Heart left ventricle (tissue), 16 donors: Measurements from ENCODE around the gene CTRB2. TPM values are rescaled to one million over a fixed set of nuclear protein-coding genes. Genes with fewer than 3 reads are reported as not detected.
A peak's percentile ranks its signal among the peaks of the same experiment; 100 is the strongest.

Experiments used
- ATAC-seq, 4 donors: fragments of 200-7000 bp; cut with Tn5 transposase; one replicate each; pipeline ENCODE4 v1.9.1; 2020 to 2022; ENCODE audit warnings: moderate library complexity in 4 of 4, mild to moderate bottlenecking in 3 of 4, moderate number of reproducible peaks in 1 of 4
- DNase-seq, 5 donors: peaks; one replicate each; pipeline ENCODE4 v3.0.0-alpha.2; 2020
- H3K27ac ChIP-seq, 12 donors: fragments of 200-600 bp; sonication (generic) in 4 of 12; one replicate each; pipeline versions ENCODE4 v1.5.0 to v1.8.0; 2016 to 2022; ENCODE audit warnings: mild to moderate bottlenecking in 2 of 12
- H3K27me3 ChIP-seq, 9 donors: fragments of 200-600 bp; sonication (generic) in 2 of 9; one replicate each; pipeline versions ENCODE4 v1.5.1 to v1.8.0; 2016 to 2022; ENCODE audit warnings: mild to moderate bottlenecking in 3 of 9
- H3K36me3 ChIP-seq, 9 donors: fragments of 200-600 bp; sonication (generic) in 2 of 9; one replicate each; pipeline versions ENCODE4 v1.5.0 to v1.8.0; 2018 to 2022; ENCODE audit warnings: mild to moderate bottlenecking in 2 of 9
- H3K4me1 ChIP-seq, 12 donors: fragments of 200-600 bp; sonication (generic) in 4 of 12; one replicate each; pipeline versions ENCODE4 v1.5.0 to v1.8.0; 2016 to 2022; ENCODE audit warnings: mild to moderate bottlenecking in 3 of 12
- H3K4me3 ChIP-seq, 12 donors: fragments of 200-600 bp; sonication (generic) in 4 of 12; one replicate each; pipeline versions ENCODE4 v1.5.0 to v1.8.0; 2017 to 2022; ENCODE audit warnings: mild to moderate bottlenecking in 9 of 12, moderate library complexity in 4 of 12
- H3K9me3 ChIP-seq, 12 donors: fragments of 200-600 bp; sonication (generic) in 4 of 12; one replicate each; pipeline versions ENCODE4 v1.5.0 to v1.8.0; 2016 to 2022; ENCODE audit warnings: mild to moderate bottlenecking in 1 of 12
- CTCF ChIP-seq, 12 donors: fragments of 200-600 bp; sonication (generic) in 4 of 12; IDR thresholded peaks; one replicate each; pipeline versions ENCODE4 v1.5.0 to v1.8.0; 2018 to 2022; ENCODE audit warnings: antibody characterized with exemption in 12 of 12, mild to moderate bottlenecking in 5 of 12
- POLR2A ChIP-seq, 2 donors: fragments of 450-650 bp; IDR thresholded peaks; one replicate each; pipeline ENCODE4 v1.6.1; 2017; ENCODE audit warnings: antibody characterized with exemption in 2 of 2, mild to moderate bottlenecking in 2 of 2, moderate library complexity in 2 of 2
- WGBS, 4 donors: extraction: QIAGEN DNeasy Blood & Tissue Kit in 2 of 4; methylation state at CpG; one replicate each; pipeline versions ENCODE4 v1.1.5 to v1.1.7; 2013 to 2018; 5-methylcytosine and 5-hydroxymethylcytosine counted together
- intact Hi-C, 10 donors: fragments of 100-400 bp; cut with DNase I; formaldehyde crosslinking; loops; one replicate each; pipeline versions ENCODE4 v1.11.1 to v1.14.2; 2022
- polyA plus RNA-seq, 2 donors: library from polyadenylated mRNA; stranded (reverse); fragments of 200-250 nt; gene quantifications; one replicate each; pipeline ENCODE4 v1.2.3, GENCODE V29; 2013
- total RNA-seq, 9 donors: library from RNA; depleted of rRNA in 2 of 9; stranded (reverse); fragments of >200 nt in 2 of 9; fragmentation: NEBNext Ultra II Directional in 3 of 9; extraction: Animal tissue kit (Norgen Biotek cat#: 25700) in 3 of 9; gene quantifications; one replicate each; pipeline versions ENCODE4 v1.1.0 to v1.2.4, GENCODE V29; 2016 to 2023
- donor health status: ischemic (EF 13 %, LVEDD 7.1; RV severe dilation, severe dysfunction).
- donor health status: healthy with polysubstance abuse.
- donor health status: DM: no; HTN: yes; CAD: no.
- donor health status: DM: no; HTN: no; CAD: no.
- donor health status: ischemic (EF 25% LVEDD 6.9; RV normal size, moderate dysfunction).
- donor health status: ischemic (EF 25% LVEDD 5.7; RV mildly dilated, moderate dysfunction).
- donor health status: healthy.
- donor health status: DM: yes; HTN: yes; CAD: no.
- donor health status: ischemic (EF 35%, LVEDD 5.7; RV mildly dilated, moderate dysfunction).
- donor health status: nonischemic (EF 11% LVEDD 7.7; RV severe dilation, severe dysfunction).
- donor health status: DM: yes; HTN: yes; CAD: no.
- donor health status: PGD.
- donor health status: ischemic (EF 29% LVEDD 5.4; RV normal size, mild dysfunction).
- donor health status: nonischemic (EF 23%, LVEDD 6.1; RV moderate dilation, normal function).

Gene CTRB2
- total and polyA plus RNA-seq, 11 donors: 0.51 to 3.7 (median 2.5) TPM; not detected in 5

GRCh38 chr16:75198135-75198600 lies 8.8 kb downstream of the CTRB2 start:
- Histone ChIP-seq H3K27ac (no peak overlapping the region), H3K9me3 (no peaks in the 10 kb centered on the region), H3K4me3 (no peak overlapping the region), H3K4me1 (peaks cover 0 to 23% (median 0%) of the 10 kb centered on the region in 12 donors), H3K36me3 (no peaks in the 10 kb centered on the region), H3K27me3 (peaks cover 0 to 20% (median 9%) of the 10 kb centered on the region in 9 donors)
- peak in 1 of 5 donors; percentile 69 for DNase-seq
- TF ChIP-seq CTCF (IDR thresholded peaks at IDR 0.05) (no peak), POLR2A (IDR thresholded peaks at IDR 0.05) (no peak)
- ATAC-seq: peak in 2 of 4 donors; percentile 6 to 61
- WGBS, 4 donors: 15 to 24% (median 23%) methylated on average over 13 to 18 of the region's 18 CpGs
- intact Hi-C loops: loop anchor here (2.0 to 10.0 kb wide), 10 partner anchors 34 to 567 kb away; partner anchors contain the start of gene TMEM170A (in 1 of the 10)

DNA sequence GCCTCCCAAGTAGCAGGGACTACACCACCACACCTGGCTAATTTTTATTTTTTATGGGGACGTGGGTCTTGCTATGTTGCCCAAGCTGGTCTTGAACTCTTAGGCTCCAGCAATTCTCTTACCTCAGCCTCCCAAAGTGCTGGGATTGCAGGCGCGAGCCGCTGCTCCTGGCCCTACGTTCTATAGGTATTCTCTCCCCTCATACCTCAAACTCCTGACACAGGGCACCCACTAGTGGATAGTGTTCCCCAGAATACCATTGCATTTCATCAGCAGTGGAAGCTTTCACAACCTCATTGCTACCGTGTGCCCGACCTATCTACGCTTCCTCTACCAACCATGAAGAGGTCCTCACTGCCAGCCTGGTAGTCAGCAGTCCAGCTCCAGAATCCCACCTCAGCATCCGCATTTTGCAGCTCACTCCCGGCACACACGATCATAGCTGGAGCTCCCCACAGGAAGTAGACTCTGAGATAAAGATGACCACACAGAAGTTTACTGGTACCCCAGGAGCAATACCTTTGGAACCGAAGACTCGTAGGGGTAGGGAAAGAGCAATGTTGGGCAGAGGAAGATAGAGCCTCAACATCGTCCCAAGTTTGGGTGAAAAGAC lies 9.3 kb downstream of the CTRB2 start:
- peaks cover 0 to 23% (median 0%) of the 10 kb centered on the region in 12 donors for H3K4me1 ChIP-seq
- H3K4me3 ChIP-seq: no peak overlapping the region
- WGBS, 4 donors: 51 to 61% (median 58%) methylated on average over 14 of the region's 14 CpGs
- TF ChIP-seq CTCF (IDR thresholded peaks at IDR 0.05) (no peak), POLR2A (IDR thresholded peaks at IDR 0.05) (no peak)
- H3K9me3 ChIP-seq: no peaks in the 10 kb centered on the region
- peaks cover 0 to 20% (median 9%) of the 10 kb centered on the region in 9 donors for H3K27me3 ChIP-seq
- intact Hi-C loops: loop anchor here (2.0 to 10.0 kb wide), 10 partner anchors 35 to 567 kb away; partner anchors contain the start of gene TMEM170A (in 1 of the 10)
- H3K27ac ChIP-seq: no peak overlapping the region
- ATAC-seq: no peak
- peak in 1 of 5 donors; percentile 4 for DNase-seq
- H3K36me3 ChIP-seq: no peaks in the 10 kb centered on the region

DNA sequence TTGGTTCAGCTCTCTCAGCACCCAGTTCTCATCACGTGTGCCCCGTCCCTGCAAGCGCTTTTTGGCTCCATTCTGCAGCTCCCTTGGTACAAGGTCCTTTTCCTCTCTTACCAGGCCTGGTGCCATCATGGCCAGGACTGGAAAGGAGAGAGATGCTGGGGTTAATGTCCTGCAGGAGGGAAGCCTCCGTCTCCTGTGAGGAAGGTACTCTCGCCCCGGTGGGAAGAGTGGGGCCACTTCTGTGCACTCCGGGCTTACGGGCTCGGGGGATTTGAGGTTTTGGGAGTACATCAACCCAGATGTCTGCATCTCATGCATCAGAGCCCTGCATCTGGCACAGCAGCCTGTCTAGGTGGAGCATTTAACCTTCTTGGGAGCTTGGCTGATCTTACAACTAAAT lies 10.1 kb downstream of the CTRB2 start:
- intact Hi-C loops: loop anchor here in 8 of 10 donors (5.0 to 10.0 kb wide), 7 partner anchors 35 to 568 kb away; partner anchors contain the start of gene TMEM170A (in 1 of the 8)
- no peak for TF ChIP-seq POLR2A (IDR thresholded peaks at IDR 0.05)
- TF ChIP-seq CTCF (IDR thresholded peaks at IDR 0.05): no peak
- ATAC-seq: no peak
- H3K27me3 ChIP-seq: peaks cover 0 to 20% (median 9%) of the 10 kb centered on the region in 9 donors
- no peak overlapping the region for H3K27ac ChIP-seq
- no peaks in the 10 kb centered on the region for H3K36me3 ChIP-seq
- 70 to 81% (median 77%) methylated on average over 8 to 9 of the region's 9 CpGs for WGBS, 4 donors
- peak in 1 of 5 donors; percentile 20 for DNase-seq
- H3K4me3 ChIP-seq: no peak overlapping the region
- no peaks in the 10 kb centered on the region for H3K9me3 ChIP-seq
- H3K4me1 ChIP-seq: peaks cover 0 to 23% (median 0%) of the 10 kb centered on the region in 12 donors
